Transverse colon (tissue), 4 donors: ENCODE measurements around the gene EFCAB8. TPM values are rescaled to one million over a fixed set of nuclear protein-coding genes. Genes with fewer than 3 reads are reported as not detected.
"Not testable (repeated sequence)": the region's sequence is repeated elsewhere in the genome, so short reads cannot be mapped to it uniquely, and the experiment has no call there.

ENCODE experiments used
- DNase-seq: peaks from one replicate; pipeline ENCODE4 v3.0.0-alpha.2; 2019
- H3K27ac ChIP-seq, 4 donors: fragments of 200-600 bp; sonication (generic); 2 replicates each; pipeline ENCODE4 v1.5.1; 2016 to 2018; ENCODE audit warnings: inconsistent platforms in 4 of 4
- H3K27me3 ChIP-seq: fragments of 200-600 bp; sonication (generic); 2 replicates; pipeline ENCODE4 v1.5.1; 2017; ENCODE audit warnings: inconsistent platforms
- H3K36me3 ChIP-seq, 4 donors: fragments of 200-600 bp; sonication (generic); 2 replicates each; pipeline ENCODE4 v1.5.1; 2017 to 2019; ENCODE audit warnings: inconsistent platforms in 4 of 4
- H3K4me1 ChIP-seq, 4 donors: fragments of 200-600 bp; sonication (generic); 2 replicates each; pipeline ENCODE4 v1.5.1; 2017 to 2020; ENCODE audit warnings: inconsistent platforms in 4 of 4
- H3K4me3 ChIP-seq, 4 donors: fragments of 200-600 bp; sonication (generic); 1 replicate in 1 of 4; 2 replicates in 3 of 4; pipeline versions ENCODE4 v1.5.1 to v1.6.1; 2017 to 2019; ENCODE audit warnings: inconsistent platforms in 4 of 4
- H3K9me3 ChIP-seq, 2 donors: fragments of 200-600 bp; sonication (generic); 2 replicates each; pipeline ENCODE4 v1.5.1; 2017 to 2019; ENCODE audit warnings: inconsistent platforms in 2 of 2
- CTCF ChIP-seq, 5 experiments: fragments of 200-600 bp in 3 of 5; fragments of 450-650 bp in 2 of 5; sonication (generic) in 3 of 5; IDR thresholded peaks; 1 replicate in 2 of 5; 2 replicates in 3 of 5; pipeline ENCODE4 v1.5.1; 2016 to 2017; ENCODE audit warnings: antibody characterized with exemption in 5 of 5, inconsistent platforms in 3 of 5, mild to moderate bottlenecking in 2 of 5, moderate library complexity in 1 of 5
- EP300 ChIP-seq: sonication (generic); formaldehyde crosslinking; IDR thresholded peaks from one replicate; pipeline ENCODE4 v1.6.1; 2017; ENCODE audit warnings: antibody characterized with exemption, low read depth
- POLR2A ChIP-seq: fragments of 450-650 bp; IDR thresholded peaks from one replicate; pipeline ENCODE4 v1.6.1; 2016; ENCODE audit warnings: antibody characterized with exemption, mild to moderate bottlenecking, moderate library complexity
- POLR2AphosphoS5 ChIP-seq, 3 donors: sonication (generic); formaldehyde crosslinking; IDR thresholded peaks; one replicate each; pipeline ENCODE4 v1.6.1; 2016; ENCODE audit warnings: antibody characterized with exemption in 3 of 3
- WGBS, 2 donors: methylation state at CpG; one replicate each; pipeline ENCODE4 v1.1.5; 2018; ENCODE audit warnings: low coverage in 1 of 2; 5-methylcytosine and 5-hydroxymethylcytosine counted together
- in situ Hi-C, 4 donors: fragments of 200-750 bp; cut with MboI; loops; one replicate each; pipeline versions ENCODE4 v1.15.0 to v1.15.1; 2017; ENCODE audit warnings: low sequenced_read_pairs in 3 of 4, low pct_ligation_motif_present in 1 of 4, low pct_unique_long_range_greater_than_20kb in 1 of 4
- intact Hi-C: fragments of 100-400 bp; cut with DNase I; formaldehyde crosslinking; loops from one replicate; pipeline ENCODE4 v1.15.1; 2023; ENCODE audit warnings: low total_unique reads
- total RNA-seq, 4 donors: library from RNA; depleted of rRNA; stranded (reverse); fragments of >200 nt; gene quantifications; one replicate each; pipeline ENCODE4 v1.1.0, GENCODE V29; 2016

Gene EFCAB8
- total RNA-seq, 4 donors from 2014 or later, result 0.14 TPM; not detected in 3

GRCh38 chr20:32971703-32972161 is 113.0 kb downstream of the EFCAB8 start:
- no peaks in the 10 kb centered on the region for H3K27me3 ChIP-seq
- H3K4me1 ChIP-seq, result peaks cover 0 to 5% (median 0%) of the 10 kb centered on the region in 4 donors
- no peak overlapping the region for H3K4me3 ChIP-seq
- TF ChIP-seq CTCF (IDR thresholded peaks at IDR 0.05), result no peak
- no peak for TF ChIP-seq POLR2AphosphoS5 (IDR thresholded peaks at IDR 0.05)
- TF ChIP-seq EP300, result no peak
- no peak for TF ChIP-seq POLR2A
- WGBS, 2 donors, result 50% methylated on average over 6 of the region's 6 CpGs; no CpG with 5 or more reads in 1 of the 2 donors
- in situ Hi-C loops, result no loop called here
- peak overlapping the region in 3 of 4 donors; percentile 38 to 57 (median 50) for H3K27ac ChIP-seq
- DNase-seq, result no peak
- intact Hi-C loops, result no loop called here
- H3K36me3 ChIP-seq, result no peaks in the 10 kb centered on the region
- no peaks in the 10 kb centered on the region for H3K9me3 ChIP-seq

- Histone ChIP-seq H3K36me3 (no peaks in the 10 kb centered on the region), H3K9me3 (no peaks in the 10 kb centered on the region), H3K4me3 (no peak overlapping the region), H3K27me3 (no peaks in the 10 kb centered on the region), H3K4me1 (peaks cover 0 to 5% (median 0%) of the 10 kb centered on the region in 4 donors), H3K27ac (peak overlapping the region in 3 of 4 donors; percentile 38 to 57 (median 51))
- in situ Hi-C loops, result no loop called here
- intact Hi-C loops, result no loop called here
- TF ChIP-seq CTCF (IDR thresholded peaks at IDR 0.05) (no peak), POLR2AphosphoS5 (IDR thresholded peaks at IDR 0.05) (no peak), EP300 (no peak), POLR2A (no peak)
- WGBS, 2 donors, result 72% methylated on average over 13 of the region's 13 CpGs; no CpG with 5 or more reads in 1 of the 2 donors
- DNase-seq, result peak; percentile 51
These were observed 113.7 kb downstream of the EFCAB8 start for GRCh38 chr20:32972181-32973076.

GRCh38 chr20:32973077-32973717 is 114.5 kb downstream of the EFCAB8 start:
- no peaks in the 10 kb centered on the region for H3K9me3 ChIP-seq
- peaks cover 0 to 5% (median 0%) of the 10 kb centered on the region in 4 donors for H3K4me1 ChIP-seq
- in situ Hi-C loops, result no loop called here
- no peaks in the 10 kb centered on the region for H3K27me3 ChIP-seq
- H3K36me3 ChIP-seq, result no peaks in the 10 kb centered on the region
- TF ChIP-seq POLR2AphosphoS5 (IDR thresholded peaks at IDR 0.05), result no peak
- TF ChIP-seq EP300, result no peak
- no peak for TF ChIP-seq POLR2A
- no peak for TF ChIP-seq CTCF (IDR thresholded peaks at IDR 0.05)
- intact Hi-C loops, result no loop called here
- H3K27ac ChIP-seq, result no peak overlapping the region
- 88% methylated on average over 10 of the region's 10 CpGs; no CpG with 5 or more reads in 1 of the 2 donors for WGBS, 2 donors
- no peak overlapping the region for H3K4me3 ChIP-seq
- no peak for DNase-seq

GRCh38 chr20:32974204-32975064 is 115.7 kb downstream of the EFCAB8 start:
- intact Hi-C loops, H3K36me3 ChIP-seq, DNase-seq, in situ Hi-C loops, H3K9me3 ChIP-seq, H3K27me3 ChIP-seq, H3K4me3 ChIP-seq, H3K4me1 ChIP-seq, H3K27ac ChIP-seq: not testable (repeated sequence)
- WGBS, 2 donors, result 69 to 73% methylated on average over 8 to 9 of the region's 9 CpGs

- H3K4me3 ChIP-seq, DNase-seq, H3K36me3 ChIP-seq, H3K27me3 ChIP-seq, intact Hi-C loops, H3K27ac ChIP-seq, H3K4me1 ChIP-seq, H3K9me3 ChIP-seq, in situ Hi-C loops: not testable (repeated sequence)
- 48 to 60% methylated on average over 3 to 4 of the region's 4 CpGs for WGBS, 2 donors
These were observed 116.4 kb downstream of the EFCAB8 start for GRCh38 chr20:32975121-32975520.
